K562 (cell line): Measurements from ENCODE around the gene ATP6V0C. TPM values are rescaled to one million over a fixed set of nuclear protein-coding genes. Genes with fewer than 3 reads are reported as not detected.

Experiments used
- ATAC-seq: fragments of 200-7000 bp; cut with Tn5 transposase; 3 replicates; pipeline ENCODE4 v1.9.1; 2020; ENCODE audit warnings: moderate library complexity
- BruUV-seq: library from RNA; stranded (reverse); fragments of 400-500 nt; replicated peaks from 2 replicates; lab custom pipeline; 2021; lab: Mats Ljungman, UMichigan
- CTCF ChIA-PET: fragments of 300-600 bp; formaldehyde crosslinking; extraction: SDS; loops from one replicate; lab custom pipeline; 2021; ENCODE audit warnings: low intra/inter-chr PET ratio; lab: Yijun Ruan, JAX
- POLR2A ChIA-PET: fragments of 300-600, 350-650 bp; sonication (Branson Sonifier 250); formaldehyde crosslinking; extraction: SDS; loops from one replicate; lab custom pipeline; 2021; ENCODE audit warnings: antibody characterized with exemption, inconsistent platforms; lab: Yijun Ruan, JAX
- DNase-seq, 4 experiments: peaks; one replicate each; pipeline versions ENCODE4 v3.0.0 to v3.0.0-alpha.2; 2011 to 2018; ENCODE audit warnings: low spot score in 3 of 4, mixed read lengths in 3 of 4; ENCODE audit errors: extremely low read depth in 1 of 4
- FAIRE-seq: peaks from 2 replicates; lab custom pipeline; 2011; peaks lifted over from hg19 to GRCh38; lab: Jason Lieb, UNC
- H2AFZ ChIP-seq: 2 replicates; pipeline ENCODE4 v1.6.0; 2011; ENCODE audit warnings: low read depth, low read length, control low read depth, inconsistent platforms
- H3K27ac ChIP-seq: fragments of 200-600 bp; 3 replicates; pipeline ENCODE4 v1.8.0; 2011; ENCODE audit warnings: low read depth, mild to moderate bottlenecking, control low read depth, inconsistent platforms, low read length, moderate library complexity, mixed read lengths; ENCODE audit errors: extremely low read depth
- H3K27me3 ChIP-seq, 2 experiments: fragments of 300-600 bp in 1 of 2; 2 replicates in 1 of 2; 3 replicates in 1 of 2; pipeline versions ENCODE4 v1.6.0 to v1.8.0; 2011; ENCODE audit warnings: inconsistent platforms in 2 of 2, low read length in 2 of 2, mild to moderate bottlenecking in 1 of 2, mixed read lengths in 1 of 2, moderate library complexity in 1 of 2; ENCODE audit not compliant: control insufficient read depth in 2 of 2, insufficient read depth in 2 of 2
- H3K36me3 ChIP-seq: fragments of 300-600 bp; 3 replicates; pipeline ENCODE4 v1.8.0; 2011; ENCODE audit warnings: mild to moderate bottlenecking, low read length, inconsistent platforms; ENCODE audit not compliant: control insufficient read depth, insufficient read depth
- H3K4me1 ChIP-seq, 2 experiments: fragments of 200-600 bp in 1 of 2; replicated peaks in 1 of 2; 2 replicates in 1 of 2; 3 replicates in 1 of 2; pipeline versions ENCODE4 v1.5.1 to v1.8.0; 2011; ENCODE audit warnings: inconsistent platforms in 2 of 2, low read length in 2 of 2, mild to moderate bottlenecking in 1 of 2, mixed read lengths in 1 of 2, moderate library complexity in 1 of 2; ENCODE audit not compliant: control insufficient read depth in 2 of 2, insufficient read depth in 2 of 2
- H3K4me2 ChIP-seq: 2 replicates; pipeline ENCODE4 v1.6.1; 2011; ENCODE audit warnings: low read length, control low read depth, inconsistent platforms, mixed read lengths; ENCODE audit not compliant: insufficient read depth
- H3K4me3 ChIP-seq: fragments of 200-600 bp; sonication (generic), shearing (Covaris generic); 2 replicates; pipeline ENCODE4 v1.5.1; 2016; ENCODE audit warnings: control low read depth, inconsistent platforms
- H3K79me2 ChIP-seq: fragments of 200-600 bp; 3 replicates; pipeline ENCODE4 v1.8.0; 2011; ENCODE audit warnings: low read length, inconsistent platforms; ENCODE audit not compliant: control insufficient read depth, insufficient read depth
- H3K9ac ChIP-seq, 2 experiments: 2 replicates each; pipeline versions ENCODE4 v1.6.0 to v1.6.1; 2011; ENCODE audit warnings: low read depth in 2 of 2, low read length in 2 of 2, control low read depth in 1 of 2, inconsistent platforms in 1 of 2, mild to moderate bottlenecking in 1 of 2, mixed read lengths in 1 of 2; ENCODE audit not compliant: insufficient read depth in 1 of 2
- H3K9me1 ChIP-seq: one replicate; pipeline ENCODE4 v1.6.0; 2011; ENCODE audit warnings: inconsistent platforms, mild to moderate bottlenecking, low read length, moderate library complexity; ENCODE audit not compliant: control insufficient read depth, insufficient read depth
- H3K9me3 ChIP-seq: replicated peaks from 2 replicates; pipeline ENCODE4 v1.5.1; 2011; ENCODE audit warnings: low read depth, low read length, inconsistent platforms; ENCODE audit not compliant: control insufficient read depth, insufficient read depth
- H4K20me1 ChIP-seq: replicated peaks from 2 replicates; pipeline ENCODE4 v1.6.1; 2011; ENCODE audit warnings: low read length, inconsistent platforms, mixed read lengths; ENCODE audit not compliant: control insufficient read depth, insufficient read depth
- HNRNPL ChIP-seq: fragments of 200-400 bp; formaldehyde crosslinking; IDR thresholded peaks from 2 replicates; pipeline ENCODE4 v1.6.1; 2017; ENCODE audit warnings: low read depth, mild to moderate bottlenecking, low read length
- RAD51 ChIP-seq: fragments of 450-650 bp; IDR thresholded peaks from 2 replicates; pipeline ENCODE4 v1.7.1; 2016; ENCODE audit warnings: low read depth, mild to moderate bottlenecking, borderline replicate concordance
- WGBS: fragments of 100-300 bp; shearing (Covaris generic); methylation state at CpG from one replicate; pipeline ENCODE4 v1.1.6; 2016; ENCODE audit warnings: low coverage, mixed read lengths; ENCODE audit not compliant: insufficient coverage; ENCODE audit errors: missing lambda C conversion rate; 5-methylcytosine and 5-hydroxymethylcytosine counted together
- in situ Hi-C: fragments of 300-500 bp; cut with MboI; formaldehyde crosslinking; loops from 4 replicates; pipeline ENCODE4 v1.15.0; 2018; ENCODE audit warnings: inconsistent platforms, mixed read lengths
- intact Hi-C: fragments of 100-400 bp; cut with micrococcal nuclease; formaldehyde crosslinking; loops from 2 replicates; pipeline ENCODE4 v1.14.2; 2022
- polyA plus RNA-seq, 8 experiments: library from polyadenylated mRNA; depleted of rRNA in 4 of 8; stranded (reverse) in 5 of 8; unstranded in 3 of 8; fragments of >200 nt; fragmentation: Nextera tagmentation in 2 of 8; fragmentation: Illumina TruSeq in 1 of 8; extraction: Ambion mirVana in 2 of 8; extraction: Trizol in 1 of 8; gene quantifications; 2 replicates each; pipeline versions ENCODE4 v1.2.1 to v1.2.3, GENCODE V29; 2011 to 2014; ENCODE audit warnings: inconsistent platforms in 1 of 8, missing spikeins in 1 of 8
- total RNA-seq, 7 experiments: library from RNA; depleted of rRNA in 6 of 7; stranded (reverse); fragments of >200 nt in 6 of 7; fragmentation: Illumina TruSeq in 2 of 7; extraction: Trizol in 2 of 7; gene quantifications; 2 replicates each; pipeline versions ENCODE4 v1.2.1 to v1.2.3, GENCODE V29; 2011 to 2021; ENCODE audit warnings: low replicate concordance in 1 of 7
- TF ChIP-seq, protein P1 (sequence below): fragments of 250-450 bp; sonication (Bioruptor Pico); IDR thresholded peaks from 2 replicates; pipeline ENCODE4 v1.8.0; 2022; ENCODE audit warnings: inconsistent platforms

The ATP6V0C gene
- total and polyA plus RNA-seq, 9 of the 15 experiments (the other 6 are each of a cell fraction or from before 2014, with no cell fraction given): 2.9 to 228 (median 22.7) TPM

DNA sequence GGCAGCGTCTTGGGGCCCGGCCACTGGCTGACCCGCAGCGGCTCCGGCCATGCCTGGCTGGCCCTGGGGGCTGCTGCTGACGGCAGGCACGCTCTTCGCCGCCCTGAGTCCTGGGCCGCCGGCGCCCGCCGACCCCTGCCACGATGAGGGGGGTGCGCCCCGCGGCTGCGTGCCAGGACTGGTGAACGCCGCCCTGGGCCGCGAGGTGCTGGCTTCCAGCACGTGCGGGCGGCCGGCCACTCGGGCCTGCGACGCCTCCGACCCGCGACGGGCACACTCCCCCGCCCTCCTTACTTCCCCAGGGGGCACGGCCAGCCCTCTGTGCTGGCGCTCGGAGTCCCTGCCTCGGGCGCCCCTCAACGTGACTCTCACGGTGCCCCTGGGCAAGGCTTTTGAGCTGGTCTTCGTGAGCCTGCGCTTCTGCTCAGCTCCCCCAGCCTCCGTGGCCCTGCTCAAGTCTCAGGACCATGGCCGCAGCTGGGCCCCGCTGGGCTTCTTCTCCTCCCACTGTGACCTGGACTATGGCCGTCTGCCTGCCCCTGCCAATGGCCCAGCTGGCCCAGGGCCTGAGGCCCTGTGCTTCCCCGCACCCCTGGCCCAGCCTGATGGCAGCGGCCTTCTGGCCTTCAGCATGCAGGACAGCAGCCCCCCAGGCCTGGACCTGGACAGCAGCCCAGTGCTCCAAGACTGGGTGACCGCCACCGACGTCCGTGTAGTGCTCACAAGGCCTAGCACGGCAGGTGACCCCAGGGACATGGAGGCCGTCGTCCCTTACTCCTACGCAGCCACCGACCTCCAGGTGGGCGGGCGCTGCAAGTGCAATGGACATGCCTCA lies 41.9 kb upstream of the ATP6V0C start (continued):
- TF ChIP-seq, protein P1, sequence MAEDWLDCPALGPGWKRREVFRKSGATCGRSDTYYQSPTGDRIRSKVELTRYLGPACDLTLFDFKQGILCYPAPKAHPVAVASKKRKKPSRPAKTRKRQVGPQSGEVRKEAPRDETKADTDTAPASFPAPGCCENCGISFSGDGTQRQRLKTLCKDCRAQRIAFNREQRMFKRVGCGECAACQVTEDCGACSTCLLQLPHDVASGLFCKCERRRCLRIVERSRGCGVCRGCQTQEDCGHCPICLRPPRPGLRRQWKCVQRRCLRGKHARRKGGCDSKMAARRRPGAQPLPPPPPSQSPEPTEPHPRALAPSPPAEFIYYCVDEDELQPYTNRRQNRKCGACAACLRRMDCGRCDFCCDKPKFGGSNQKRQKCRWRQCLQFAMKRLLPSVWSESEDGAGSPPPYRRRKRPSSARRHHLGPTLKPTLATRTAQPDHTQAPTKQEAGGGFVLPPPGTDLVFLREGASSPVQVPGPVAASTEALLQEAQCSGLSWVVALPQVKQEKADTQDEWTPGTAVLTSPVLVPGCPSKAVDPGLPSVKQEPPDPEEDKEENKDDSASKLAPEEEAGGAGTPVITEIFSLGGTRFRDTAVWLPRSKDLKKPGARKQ: no peak
- TF ChIP-seq, all 486 proteins: peak for 5

DNA sequence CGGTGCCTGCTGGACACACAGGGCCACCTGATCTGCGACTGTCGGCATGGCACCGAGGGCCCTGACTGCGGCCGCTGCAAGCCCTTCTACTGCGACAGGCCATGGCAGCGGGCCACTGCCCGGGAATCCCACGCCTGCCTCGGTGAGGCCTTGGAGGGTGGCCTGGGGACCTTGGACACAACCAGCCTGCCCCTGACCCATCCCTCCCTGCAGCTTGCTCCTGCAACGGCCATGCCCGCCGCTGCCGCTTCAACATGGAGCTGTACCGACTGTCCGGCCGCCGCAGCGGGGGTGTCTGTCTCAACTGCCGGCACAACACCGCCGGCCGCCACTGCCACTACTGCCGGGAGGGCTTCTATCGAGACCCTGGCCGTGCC lies 41.3 kb upstream of the ATP6V0C start:
- intact Hi-C loops (no loop called here), in situ Hi-C loops (no loop called here)
- peaks cover 3% of the 10 kb centered on the region; the same call in 1 of the 2 replicates for H4K20me1 ChIP-seq
- ChIA-PET POLR2A (interaction anchor here (1.0 kb wide), 1 partner anchor 13 kb away, joined by 3 read pairs; no protein-coding TSS in a partner anchor), CTCF (no interaction called here)
- H3K27ac ChIP-seq: no peak overlapping the region
- peak overlapping the region in 1 of 2 experiments; percentile 98; a peak in 1 of 4 replicates for H3K9ac ChIP-seq
- TF ChIP-seq RAD51 (no peak), HNRNPL (peak; percentile 41; the same call in 1 of the 2 replicates)
- no peak overlapping the region for H2AFZ ChIP-seq
- H3K27me3 ChIP-seq: no peaks in the 10 kb centered on the region
- no peaks in the 10 kb centered on the region for H3K9me3 ChIP-seq
- H3K4me3 ChIP-seq: no peak overlapping the region
- no TSS peak for BruUV-seq
- WGBS: 87% methylated on average over 22 of the region's 27 CpGs
- peaks cover 20 to 93% of the 10 kb centered on the region in 2 experiments for H3K4me1 ChIP-seq
- peaks cover 33% of the 10 kb centered on the region for H3K79me2 ChIP-seq
- no peak for FAIRE-seq
- no peak for ATAC-seq
- no peak for DNase-seq
- H3K36me3 ChIP-seq: no peaks in the 10 kb centered on the region
- no peaks in the 10 kb centered on the region for H3K9me1 ChIP-seq
- H3K4me2 ChIP-seq: no peak overlapping the region
